Ovary (tissue), 9 donors: ENCODE measurements around the gene IGFBP3. TPM values are rescaled to one million over a fixed set of nuclear protein-coding genes. Genes with fewer than 3 reads are reported as not detected.

Experiments used
- DNase-seq, 5 donors: peaks; one replicate each; pipeline ENCODE4 v3.0.0-alpha.2; 2019 to 2020
- H3K27ac ChIP-seq, 2 donors: fragments of 200-600 bp; one replicate each; pipeline versions ENCODE4 v1.5.1 to v1.8.0; 2019 to 2022
- H3K27me3 ChIP-seq: fragments of 200-600 bp; one replicate; pipeline ENCODE4 v1.8.0; 2022
- H3K36me3 ChIP-seq: fragments of 200-600 bp; sonication (generic); one replicate; pipeline ENCODE4 v1.5.1; 2019
- H3K4me1 ChIP-seq: one replicate; pipeline ENCODE4 v1.8.1; 2013; ENCODE audit warnings: mild to moderate bottlenecking, moderate library complexity; ENCODE audit not compliant: insufficient read depth
- H3K4me3 ChIP-seq: fragments of 200-600 bp; sonication (generic); one replicate; pipeline ENCODE4 v1.5.1; 2017
- H3K9me3 ChIP-seq, 2 donors: fragments of 200-600 bp in 1 of 2; sonication (generic) in 1 of 2; one replicate each; pipeline versions ENCODE4 v1.5.1 to v1.8.1; 2013 to 2019; ENCODE audit warnings: mild to moderate bottlenecking in 1 of 2, moderate library complexity in 1 of 2
- EP300 ChIP-seq: sonication (generic); formaldehyde crosslinking; IDR thresholded peaks from one replicate; pipeline ENCODE4 v1.6.1; 2017; ENCODE audit warnings: antibody characterized with exemption
- POLR2A ChIP-seq: fragments of 450-650 bp; IDR thresholded peaks from one replicate; pipeline ENCODE4 v1.6.1; 2017; ENCODE audit warnings: antibody characterized with exemption, mild to moderate bottlenecking, moderate library complexity
- whole genome bisulfite sequencing, 3 donors: extraction: QIAGEN DNeasy Blood & Tissue Kit in 1 of 3; methylation state at CpG; one replicate each; pipeline versions ENCODE4 v1.1.5 to v1.1.7; 2013 to 2017; 5-methylcytosine and 5-hydroxymethylcytosine counted together
- intact Hi-C, 4 donors: fragments of 100-400 bp; cut with DNase I; formaldehyde crosslinking; loops; one replicate each; pipeline versions ENCODE4 v1.11.0 to v1.15.1; 2022 to 2023
- polyA plus RNA-seq, 2 donors: library from polyadenylated mRNA; stranded (reverse); fragments of 200-250 nt in 1 of 2; fragments of 350-450 nt in 1 of 2; fragmentation: Illumina TruSeq in 1 of 2; extraction: RNeasy Lipid Tissue Mini Kit (QIAGEN cat#74804) in 1 of 2; gene quantifications; one replicate each; pipeline ENCODE4 v1.2.3, GENCODE V29; 2013 to 2014
- total RNA-seq, 7 donors: library from RNA; depleted of rRNA in 2 of 7; stranded (reverse); fragments of >200 nt in 2 of 7; fragmentation: NEBNext Ultra II Directional in 3 of 7; extraction: Animal tissue kit (Norgen Biotek cat#: 25700) in 3 of 7; gene quantifications; one replicate each; pipeline versions ENCODE4 v1.1.0 to v1.2.4, GENCODE V29; 2016 to 2023
- TF ChIP-seq, protein P1 (sequence below), 3 donors: fragments of 450-650 bp in 2 of 3; fragments of 200-600 bp in 1 of 3; IDR thresholded peaks; one replicate each; pipeline versions ENCODE4 v1.5.1 to v1.8.0; 2016 to 2022; ENCODE audit warnings: antibody characterized with exemption in 3 of 3, mild to moderate bottlenecking in 1 of 3
- donor health status: DM: no; HTN: no; CAD: no; lungs with moderate emphysema.
- donor health status: DM: no; HTN: no; CAD: no.
- donor health status: Bipolar disorder and iron deficiency.
- donor health status: DM: yes; HTN: yes; CAD: no.
- donor health status: DM: no; HTN: no; CAD: no.
- donor health status: DM: yes; HTN: yes; CAD: no.

IGFBP3 gene
- total and polyA plus RNA-seq, 9 donors = 51.6 to 648 (median 174) TPM

DNA sequence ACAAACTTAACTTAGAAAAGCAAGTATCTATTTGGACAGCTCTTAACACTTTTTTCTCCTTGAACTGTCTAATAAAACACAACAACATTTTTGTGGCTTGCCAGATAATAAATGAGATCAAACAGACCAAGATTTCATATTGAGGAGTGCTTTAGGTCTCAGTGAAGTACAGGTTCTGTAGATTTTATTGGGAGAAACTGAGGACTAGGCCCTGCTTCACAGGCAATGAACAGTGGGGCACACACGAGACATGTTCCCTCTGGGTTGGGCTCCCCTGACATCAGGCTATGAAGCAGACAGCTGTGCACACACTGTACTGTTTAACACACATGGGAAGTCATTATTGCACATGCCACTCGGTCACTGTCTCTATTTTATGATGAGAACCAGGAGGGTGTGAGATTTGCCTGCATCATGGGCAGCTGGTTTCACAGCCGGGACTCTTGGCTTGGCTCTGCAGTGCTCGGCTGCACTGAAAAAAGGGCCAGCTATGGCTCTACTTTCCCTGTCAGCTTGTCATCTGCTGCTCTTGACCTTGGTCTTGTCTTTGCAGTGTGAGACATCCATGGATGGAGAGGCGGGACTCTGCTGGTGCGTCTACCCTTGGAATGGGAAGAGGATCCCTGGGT lies 28.6 kb downstream of the IGFBP3 start:
- Histone ChIP-seq H3K9me3 (no peaks in the 10 kb centered on the region), H3K4me1 (peaks cover 3% of the 10 kb centered on the region), H3K36me3 (no peaks in the 10 kb centered on the region), H3K27me3 (no peaks in the 10 kb centered on the region), H3K27ac (no peak overlapping the region), H3K4me3 (no peak overlapping the region)
- 73 to 85% (median 79%) methylated on average over 6 of the region's 6 CpGs for WGBS, 3 donors
- TF ChIP-seq, protein P1, sequence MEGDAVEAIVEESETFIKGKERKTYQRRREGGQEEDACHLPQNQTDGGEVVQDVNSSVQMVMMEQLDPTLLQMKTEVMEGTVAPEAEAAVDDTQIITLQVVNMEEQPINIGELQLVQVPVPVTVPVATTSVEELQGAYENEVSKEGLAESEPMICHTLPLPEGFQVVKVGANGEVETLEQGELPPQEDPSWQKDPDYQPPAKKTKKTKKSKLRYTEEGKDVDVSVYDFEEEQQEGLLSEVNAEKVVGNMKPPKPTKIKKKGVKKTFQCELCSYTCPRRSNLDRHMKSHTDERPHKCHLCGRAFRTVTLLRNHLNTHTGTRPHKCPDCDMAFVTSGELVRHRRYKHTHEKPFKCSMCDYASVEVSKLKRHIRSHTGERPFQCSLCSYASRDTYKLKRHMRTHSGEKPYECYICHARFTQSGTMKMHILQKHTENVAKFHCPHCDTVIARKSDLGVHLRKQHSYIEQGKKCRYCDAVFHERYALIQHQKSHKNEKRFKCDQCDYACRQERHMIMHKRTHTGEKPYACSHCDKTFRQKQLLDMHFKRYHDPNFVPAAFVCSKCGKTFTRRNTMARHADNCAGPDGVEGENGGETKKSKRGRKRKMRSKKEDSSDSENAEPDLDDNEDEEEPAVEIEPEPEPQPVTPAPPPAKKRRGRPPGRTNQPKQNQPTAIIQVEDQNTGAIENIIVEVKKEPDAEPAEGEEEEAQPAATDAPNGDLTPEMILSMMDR (IDR thresholded peaks at IDR 0.05) = no peak
- TF ChIP-seq EP300 = no peak
- TF ChIP-seq POLR2A = no peak
- intact Hi-C loops = no loop called here
- DNase-seq = no peak

DNA sequence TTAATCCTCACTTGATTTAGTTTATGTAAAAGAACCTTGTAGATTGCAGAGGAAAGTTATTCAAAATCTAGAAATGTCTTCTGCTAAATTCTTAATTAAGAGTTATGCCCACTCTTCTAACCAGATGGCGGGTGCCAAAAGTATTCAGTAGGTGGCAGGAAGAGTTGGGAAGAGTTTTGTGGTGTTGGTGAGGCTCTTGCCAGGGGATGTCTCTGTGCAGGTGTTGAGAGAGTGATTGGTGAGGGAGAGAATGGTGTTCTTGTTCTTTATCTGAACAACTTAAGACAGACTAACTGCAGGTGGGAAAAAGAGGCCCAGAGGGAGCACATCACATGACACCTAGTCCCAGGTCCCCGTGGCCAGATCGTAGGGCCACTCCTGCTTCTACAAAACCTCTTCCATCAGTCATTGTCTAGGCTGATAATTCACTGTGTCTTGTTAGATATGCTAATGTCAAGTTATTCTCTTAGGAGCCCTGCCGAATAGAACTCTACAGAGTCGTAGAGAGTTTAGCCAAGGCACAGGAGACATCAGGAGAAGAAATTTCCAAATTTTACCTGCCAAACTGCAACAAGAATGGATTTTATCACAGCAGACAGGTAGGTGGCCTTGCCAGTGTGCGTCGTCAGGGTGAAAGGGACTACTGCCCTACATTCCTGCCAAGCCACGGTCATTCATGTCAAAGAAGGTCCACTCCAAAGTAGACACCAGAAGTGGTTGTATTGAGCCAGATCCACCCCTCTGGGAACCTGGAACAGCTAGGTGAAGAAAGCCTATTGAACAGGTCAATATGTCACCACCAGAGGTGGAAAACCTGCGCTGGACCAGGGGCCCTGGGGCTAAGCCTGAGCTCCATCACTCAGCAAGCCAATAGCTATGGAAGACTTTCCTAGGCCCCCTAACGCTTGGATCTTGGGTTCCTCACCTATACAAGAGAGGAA lies 29.3 kb downstream of the IGFBP3 start:
- 79 to 83% (median 80%) methylated on average over 10 of the region's 10 CpGs for WGBS, 3 donors
- Histone ChIP-seq H3K4me3 (no peak overlapping the region), H3K4me1 (peaks cover 3% of the 10 kb centered on the region), H3K27ac (no peak overlapping the region), H3K36me3 (no peaks in the 10 kb centered on the region), H3K9me3 (no peaks in the 10 kb centered on the region), H3K27me3 (no peaks in the 10 kb centered on the region)
- TF ChIP-seq POLR2A (no peak), EP300 (no peak)
- TF ChIP-seq, protein P1 (IDR thresholded peaks at IDR 0.05) = no peak
- intact Hi-C loops = no loop called here
- no peak for DNase-seq

DNA sequence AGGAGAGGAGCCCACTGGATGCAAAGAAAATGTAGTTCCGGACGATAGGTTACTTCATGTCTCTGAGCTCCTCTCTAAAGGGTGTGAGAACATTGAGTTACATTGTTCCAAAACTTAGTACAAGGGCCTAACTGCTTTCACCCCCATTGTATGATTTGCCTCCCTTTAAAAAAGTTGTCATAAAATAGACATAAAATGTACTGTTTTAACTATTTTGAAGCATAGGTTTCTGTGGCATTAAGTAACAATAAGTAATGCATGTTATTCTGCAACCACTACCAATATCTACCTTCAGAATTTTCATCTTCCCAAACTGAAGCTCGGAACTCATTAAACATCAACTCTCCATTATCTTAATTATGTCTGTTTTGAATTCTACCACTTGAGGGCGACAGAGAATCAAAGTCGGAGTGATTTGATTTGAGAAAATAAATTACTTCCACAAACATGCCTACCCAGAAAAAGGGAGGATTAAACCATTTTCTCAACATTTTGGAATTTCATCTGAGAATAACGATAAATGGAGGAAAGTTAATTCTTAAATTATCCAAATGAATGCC lies 30.1 kb downstream of the IGFBP3 start:
- Histone ChIP-seq H3K9me3 (no peaks in the 10 kb centered on the region), H3K36me3 (no peaks in the 10 kb centered on the region), H3K27me3 (no peaks in the 10 kb centered on the region), H3K4me3 (no peak overlapping the region), H3K27ac (no peak overlapping the region), H3K4me1 (peaks cover 3% of the 10 kb centered on the region)
- no peak for DNase-seq
- 30 to 34% (median 31%) methylated on average over 6 of the region's 6 CpGs for WGBS, 3 donors
- TF ChIP-seq, protein P1 (IDR thresholded peaks at IDR 0.05) = peak in 2 of 3 donors; percentile 33 to 36
- TF ChIP-seq POLR2A = no peak
- intact Hi-C loops = no loop called here

DNA sequence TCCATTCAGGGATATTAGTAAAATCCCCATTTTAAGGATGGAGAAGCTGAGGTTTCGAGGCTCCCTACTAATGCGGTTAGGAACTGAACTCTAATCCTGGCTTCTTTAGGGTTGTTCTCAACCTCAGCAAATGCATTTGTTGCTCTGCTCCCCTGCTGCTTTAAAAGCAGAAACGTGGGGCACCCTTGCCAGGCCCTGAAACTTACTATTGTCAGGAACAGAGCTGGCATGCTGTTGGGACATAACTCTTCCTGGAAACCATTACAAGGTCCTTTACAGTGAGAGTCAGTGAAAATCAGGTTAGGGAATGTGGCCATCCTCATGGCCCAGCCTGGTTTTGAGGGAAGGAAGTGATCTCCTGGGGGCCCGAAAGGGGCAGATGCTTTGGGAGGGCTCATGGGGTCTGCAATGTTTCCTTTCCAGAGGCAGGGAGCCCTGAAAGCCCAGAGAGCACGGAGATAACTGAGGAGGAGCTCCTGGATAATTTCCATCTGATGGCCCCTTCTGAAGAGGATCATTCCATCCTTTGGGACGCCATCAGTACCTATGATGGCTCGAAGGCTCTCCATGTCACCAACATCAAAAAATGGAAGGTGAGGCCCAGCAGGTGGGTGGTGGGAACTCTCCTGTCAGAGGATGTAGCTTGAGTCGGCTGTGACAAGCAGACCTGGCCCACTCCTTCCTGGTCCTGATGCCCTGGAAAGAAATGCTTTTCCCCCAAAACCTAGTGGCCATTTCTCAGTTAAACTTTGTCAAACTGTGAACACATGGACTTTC lies 30.8 kb downstream of the IGFBP3 start:
- Histone ChIP-seq H3K36me3 (no peaks in the 10 kb centered on the region), H3K4me1 (peaks cover 3% of the 10 kb centered on the region), H3K9me3 (no peaks in the 10 kb centered on the region), H3K27me3 (no peaks in the 10 kb centered on the region), H3K4me3 (no peak overlapping the region), H3K27ac (no peak overlapping the region)
- intact Hi-C loops = no loop called here
- 92 to 96% (median 92%) methylated on average over 8 of the region's 8 CpGs for WGBS, 3 donors
- no peak for TF ChIP-seq POLR2A
- TF ChIP-seq EP300 = no peak
- TF ChIP-seq, protein P1 (IDR thresholded peaks at IDR 0.05) = no peak
- DNase-seq = no peak
